Right cardiac atrium (tissue), 5 donors: ENCODE data around the gene WNT10A. TPM values are rescaled to one million over a fixed set of nuclear protein-coding genes. Genes with fewer than 3 reads are reported as not detected.

ENCODE experiments used
- ATAC-seq, 2 donors: fragments of 200-7000 bp; cut with Tn5 transposase; one replicate each; pipeline versions ENCODE4 v1.8.0 to v1.9.1; 2020; ENCODE audit warnings: moderate library complexity in 2 of 2, mild to moderate bottlenecking in 1 of 2
- DNase-seq, 3 donors: peaks; one replicate each; pipeline ENCODE4 v3.0.0-alpha.2; 2020
- H3K27ac ChIP-seq: one replicate; pipeline ENCODE4 v1.5.1; 2013; ENCODE audit warnings: mild to moderate bottlenecking, low read length, control low read depth, moderate library complexity
- H3K27me3 ChIP-seq: one replicate; pipeline ENCODE4 v1.6.1; 2013; ENCODE audit not compliant: control insufficient read depth, insufficient read depth
- H3K4me1 ChIP-seq: one replicate; pipeline ENCODE4 v1.6.1; 2013; ENCODE audit warnings: low read length; ENCODE audit not compliant: control insufficient read depth, insufficient read depth
- H3K4me3 ChIP-seq: one replicate; pipeline ENCODE4 v1.5.1; 2013; ENCODE audit warnings: low read length, control low read depth
- H3K9me3 ChIP-seq: one replicate; pipeline ENCODE4 v1.6.1; 2013; ENCODE audit warnings: low read length; ENCODE audit not compliant: control insufficient read depth
- WGBS: extraction: QIAGEN DNeasy Blood & Tissue Kit; methylation state at CpG from one replicate; pipeline ENCODE4 v1.1.7; 2013; 5-methylcytosine and 5-hydroxymethylcytosine counted together
- intact Hi-C, 4 donors: fragments of 100-400 bp; cut with DNase I; formaldehyde crosslinking; loops; one replicate each; pipeline versions ENCODE4 v1.11.0 to v1.14.0; 2022 to 2023
- polyA plus RNA-seq: library from polyadenylated mRNA; stranded (reverse); fragments of 200-250 nt; gene quantifications from one replicate; pipeline ENCODE4 v1.2.3, GENCODE V29; 2013
- total RNA-seq, 4 donors: library from RNA; stranded (reverse); fragmentation: NEBNext Ultra II Directional; extraction: Animal tissue kit (Norgen Biotek cat#: 25700); gene quantifications; one replicate each; pipeline ENCODE4 v1.2.1, GENCODE V29; 2021
- donor health status: healthy with polysubstance abuse.
- donor health status: DM: no; HTN: yes; CAD: no.
- donor health status: DM: no; HTN: no; CAD: no.
- donor health status: DM: no; HTN: yes; CAD: no; lungs with severe emphysema.
- donor health status: DM: yes; HTN: yes; CAD: no.

Gene WNT10A
- total and polyA plus RNA-seq, 5 donors, result not detected

DNA sequence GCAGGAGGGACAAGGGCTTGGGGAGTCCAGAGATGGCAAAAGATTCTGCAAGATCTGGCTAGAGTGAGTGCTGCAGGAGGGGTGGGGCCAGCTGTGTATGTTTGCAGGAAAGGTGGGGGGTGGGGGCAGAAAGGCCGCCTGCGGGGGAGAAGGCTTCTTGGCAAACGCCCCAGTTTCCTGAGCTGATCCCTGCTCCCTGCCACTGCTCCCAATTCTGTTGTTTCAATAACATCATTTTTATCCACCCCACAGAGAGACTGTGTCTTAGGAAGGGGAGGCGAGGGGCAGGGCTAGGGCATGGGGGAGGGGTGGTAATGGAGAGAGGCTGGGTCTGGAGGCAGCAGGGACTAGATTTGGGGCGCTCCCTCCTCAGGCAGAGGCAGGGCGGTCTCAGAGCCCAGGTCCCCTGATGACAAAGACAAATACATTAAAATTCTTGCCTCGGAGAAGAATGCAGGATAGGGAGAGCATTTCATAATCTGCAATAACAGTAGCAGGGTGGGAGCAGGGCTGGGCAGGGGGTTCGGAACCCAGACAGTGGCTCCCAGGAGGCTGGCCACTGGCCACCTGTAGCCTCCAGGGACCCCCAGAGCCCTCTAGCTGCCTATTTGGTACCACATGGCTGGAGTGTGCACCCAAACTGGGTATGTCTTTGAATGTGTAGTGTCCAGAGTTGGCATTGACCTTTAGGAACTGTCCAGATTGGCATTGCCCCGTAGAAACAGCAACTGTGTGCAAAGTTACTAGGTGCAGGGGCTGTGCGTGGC lies 23.1 kb upstream of the WNT10A start:
- 25% methylated on average over 10 of the region's 10 CpGs for WGBS
- Histone ChIP-seq H3K4me3 (no peak overlapping the region), H3K27me3 (no peaks in the 10 kb centered on the region), H3K27ac (no peak overlapping the region), H3K9me3 (no peaks in the 10 kb centered on the region), H3K4me1 (no peaks in the 10 kb centered on the region)
- no peak for DNase-seq
- no peak for ATAC-seq
- intact Hi-C loops, result loop anchor here in 1 of 4 donors (10.0 kb wide), 1 partner anchor 143 kb away; the partner anchor contains the start of gene TTLL4

DNA sequence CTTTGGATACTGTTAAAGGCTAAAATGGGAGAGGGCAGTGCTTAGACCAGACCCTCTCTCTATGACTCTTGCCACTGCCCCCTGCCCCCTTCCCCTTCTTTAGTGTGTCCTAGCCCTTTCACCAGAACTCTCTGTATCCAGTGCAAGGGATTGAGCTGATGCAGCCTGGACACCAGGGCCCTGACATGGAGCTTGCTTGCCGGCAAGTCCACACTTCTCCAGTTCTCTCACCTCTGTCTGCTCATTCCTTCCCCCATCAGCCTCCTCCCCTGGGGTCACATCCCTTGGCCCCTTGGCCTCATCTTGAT lies 22.6 kb upstream of the WNT10A start:
- no peaks in the 10 kb centered on the region for H3K4me1 ChIP-seq
- H3K27me3 ChIP-seq, result no peaks in the 10 kb centered on the region
- H3K9me3 ChIP-seq, result no peaks in the 10 kb centered on the region
- DNase-seq (no peak), ATAC-seq (no peak)
- no peak overlapping the region for H3K4me3 ChIP-seq
- intact Hi-C loops, result loop anchor here in 1 of 4 donors (10.0 kb wide), 1 partner anchor 143 kb away; the partner anchor contains the start of gene TTLL4
- WGBS, result 16% methylated on average over 1 of the region's 1 CpG
- no peak overlapping the region for H3K27ac ChIP-seq

DNA sequence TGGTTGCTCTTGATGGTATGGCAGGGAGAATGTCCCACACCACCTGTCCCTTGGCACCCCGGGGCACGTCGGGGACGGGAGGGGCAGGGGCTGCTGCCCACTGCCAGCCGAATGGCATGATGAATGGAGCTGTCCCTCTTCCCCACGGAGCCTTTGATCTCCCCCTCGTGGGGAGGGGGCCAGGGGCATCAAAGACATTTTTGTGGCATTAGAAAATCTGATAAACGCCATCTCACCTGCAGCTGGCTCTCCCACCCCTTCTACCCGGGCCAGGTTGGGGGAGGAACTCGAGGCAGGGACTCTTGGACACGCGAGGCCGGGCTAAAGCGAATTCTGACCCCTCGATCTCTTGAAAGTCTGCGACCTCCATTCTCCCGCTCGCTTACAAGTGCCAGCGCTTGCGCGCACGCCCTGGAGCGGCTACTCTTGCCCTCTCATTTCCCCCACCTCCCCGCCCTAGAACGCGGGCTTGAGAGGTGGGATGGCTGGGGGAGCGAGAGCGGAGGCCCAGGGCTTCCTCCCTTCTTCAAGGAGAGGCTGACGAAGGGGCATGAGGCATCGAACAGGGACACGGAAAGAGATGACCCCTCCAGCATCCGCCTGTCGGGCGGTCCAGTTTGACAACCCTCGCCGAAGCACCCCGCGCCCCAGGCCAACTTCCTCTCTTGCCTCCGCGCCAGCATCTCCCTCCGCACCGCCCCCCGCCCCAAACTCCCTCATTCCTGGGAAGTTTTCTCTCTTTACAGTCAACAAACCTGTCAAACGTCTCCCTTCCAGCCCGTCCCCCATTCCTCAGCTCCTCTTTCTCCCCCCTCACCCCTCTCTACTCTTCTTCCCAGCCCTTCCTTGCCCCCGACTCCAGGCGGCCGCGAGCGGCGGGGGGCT lies 21.7 kb upstream of the WNT10A start:
- Histone ChIP-seq H3K4me1 (no peaks in the 10 kb centered on the region), H3K27me3 (no peaks in the 10 kb centered on the region), H3K4me3 (peak overlapping the region; percentile 52), H3K27ac (no peak overlapping the region), H3K9me3 (no peaks in the 10 kb centered on the region)
- DNase-seq (no peak), ATAC-seq (no peak)
- 5% methylated on average over 51 of the region's 51 CpGs for WGBS
- intact Hi-C loops, result loop anchor here in 1 of 4 donors (10.0 kb wide), 1 partner anchor 144 kb away; the partner anchor contains the start of gene TTLL4

DNA sequence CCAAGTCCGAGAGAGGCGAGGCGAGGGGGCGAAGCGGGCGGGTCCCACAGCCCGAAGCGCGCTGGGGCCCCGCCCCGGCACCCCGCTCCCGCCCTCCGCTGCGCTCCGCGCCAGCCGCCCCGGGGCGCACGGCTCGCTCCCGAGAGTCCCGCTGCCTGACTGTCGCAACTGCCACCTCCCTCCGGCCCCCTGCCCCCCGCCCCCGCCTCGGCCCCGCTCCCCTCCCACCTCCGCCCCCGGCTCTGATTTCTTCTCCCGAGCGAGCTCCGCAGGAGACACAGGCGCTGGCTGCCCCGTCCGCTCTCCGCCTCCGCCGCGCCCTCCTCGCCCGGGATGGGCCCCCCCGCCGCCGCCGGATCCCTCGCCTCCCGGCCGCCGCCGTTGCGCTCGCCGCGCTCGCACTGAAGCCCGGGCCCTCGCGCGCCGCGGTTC lies 21.1 kb upstream of the WNT10A start, which contains the start of gene WNT6:
Gene WNT6 (plus strand): TSS at position 250 of the 432 bp plus-strand sequence. CDS start 233 bp downstream, outside the sequence.
- H3K27me3 ChIP-seq, result no peaks in the 10 kb centered on the region
- H3K4me3 ChIP-seq, result peak within 1 kb of the TSS; percentile 52
- WGBS, result 1% methylated on average over 64 of the region's 64 CpGs
- intact Hi-C loops, result loop anchor here in 1 of 4 donors (10.0 kb wide), 1 partner anchor 145 kb away; the partner anchor contains the start of gene TTLL4
- DNase-seq (peak in 1 of 3 donors; percentile 58), ATAC-seq (no peak)
- H3K27ac ChIP-seq, result no peak within 1 kb of the TSS
- no peaks in the 10 kb centered on the region for H3K4me1 ChIP-seq
- no peaks in the 10 kb centered on the region for H3K9me3 ChIP-seq

DNA sequence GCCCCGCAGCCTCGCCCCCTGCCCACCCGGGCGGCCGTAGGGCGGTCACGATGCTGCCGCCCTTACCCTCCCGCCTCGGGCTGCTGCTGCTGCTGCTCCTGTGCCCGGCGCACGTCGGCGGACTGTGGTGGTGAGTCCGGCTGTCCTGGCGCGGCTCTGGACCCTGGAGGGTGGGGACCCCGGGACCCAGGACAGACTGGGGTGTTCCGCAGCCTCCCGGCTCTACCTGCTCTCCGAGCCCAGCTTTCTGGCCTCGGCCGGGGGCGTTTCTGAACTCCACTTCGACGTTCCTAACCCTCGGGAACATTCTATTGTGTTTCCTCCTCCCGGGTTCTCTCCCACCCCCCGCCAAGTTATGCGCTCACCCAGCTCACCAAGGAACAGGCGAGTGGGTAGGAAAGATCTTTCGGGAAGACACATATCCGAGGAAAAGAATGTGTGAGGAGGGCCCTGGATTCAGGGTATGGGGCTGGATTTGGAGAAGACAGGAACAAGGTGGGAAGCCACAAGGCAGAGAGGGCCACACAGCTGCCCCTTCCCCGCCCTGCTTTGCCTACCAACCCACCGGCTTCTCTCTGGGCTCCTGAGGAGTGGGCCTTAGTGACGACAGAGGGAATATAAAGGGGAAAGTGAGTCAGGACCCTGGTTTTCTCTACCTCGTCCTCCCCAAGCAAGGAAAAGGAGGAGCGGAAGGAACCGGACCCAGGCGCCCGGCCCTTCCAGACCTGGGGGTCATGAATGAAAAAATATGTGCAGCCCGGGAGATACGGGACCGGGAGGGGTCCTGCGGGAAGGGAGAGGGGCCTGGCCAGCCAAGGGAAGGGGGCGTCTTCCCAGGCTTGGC lies 20.4 kb upstream of the WNT10A start:
- Histone ChIP-seq H3K27ac (no peak overlapping the region), H3K4me3 (peak overlapping the region; percentile 52), H3K4me1 (no peaks in the 10 kb centered on the region), H3K9me3 (no peaks in the 10 kb centered on the region), H3K27me3 (no peaks in the 10 kb centered on the region)
- DNase-seq (peak in 1 of 3 donors; percentile 55), ATAC-seq (no peak)
- 2% methylated on average over 47 of the region's 47 CpGs for WGBS
- intact Hi-C loops, result loop anchor here in 1 of 4 donors (10.0 kb wide), 1 partner anchor 145 kb away; the partner anchor contains the start of gene TTLL4

DNA sequence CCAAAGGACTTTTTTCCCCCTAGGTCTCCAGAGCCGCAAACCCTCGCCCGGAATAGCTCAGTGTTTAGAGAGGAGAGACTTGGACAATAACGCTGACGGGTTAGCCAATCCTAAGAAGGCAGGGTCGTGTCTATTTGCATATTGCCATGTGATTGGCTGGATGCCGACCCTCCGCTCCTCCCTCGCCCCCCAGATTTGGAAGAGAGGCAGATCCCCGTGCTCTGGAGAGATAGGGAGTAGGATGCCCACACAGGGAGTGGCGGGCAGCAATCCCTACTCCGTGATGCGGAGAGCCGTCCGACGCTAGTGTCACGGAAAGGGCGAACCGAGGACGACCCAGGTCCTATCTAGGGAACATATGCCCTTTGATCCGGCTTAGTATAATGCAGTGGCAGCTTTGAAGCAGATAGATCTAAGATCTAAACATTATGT lies 19.7 kb upstream of the WNT10A start:
- intact Hi-C loops, result no loop called here
- ATAC-seq, result peak; percentile 60 to 78

DNA sequence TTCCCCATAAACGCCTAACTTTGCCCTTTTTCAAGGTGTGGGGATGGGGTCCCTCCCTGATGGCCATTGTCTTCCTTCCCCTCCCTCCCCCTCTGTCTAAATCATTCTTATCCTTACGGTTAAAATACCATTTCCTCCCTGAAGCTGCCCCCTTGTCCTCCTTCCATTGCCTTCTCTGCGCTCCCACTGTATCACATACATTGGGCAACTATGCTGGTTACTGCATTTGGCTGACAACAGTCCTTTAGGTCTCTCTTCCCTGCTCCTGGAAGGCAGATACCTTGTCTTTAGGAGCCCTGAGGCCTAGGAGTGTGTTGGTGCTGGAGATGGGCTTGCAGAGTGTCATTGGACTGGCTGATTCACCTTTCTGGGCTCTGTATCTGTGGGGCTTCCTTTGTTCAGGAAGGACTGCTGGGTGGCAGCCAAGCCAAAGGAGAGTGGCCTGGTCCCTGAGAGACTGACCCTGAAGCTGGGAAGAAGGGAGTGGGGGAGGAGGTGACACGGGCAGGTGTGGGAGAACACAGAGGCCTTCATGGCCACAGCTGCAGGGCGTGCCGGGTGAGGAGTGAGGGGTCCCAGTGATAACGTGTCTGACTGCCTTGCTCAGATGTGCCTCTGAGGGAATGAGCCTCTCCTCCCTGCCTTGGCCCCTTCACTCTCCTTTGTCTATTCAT lies 18.9 kb upstream of the WNT10A start:
- ATAC-seq (no peak), DNase-seq (no peak)
- H3K9me3 ChIP-seq, result no peaks in the 10 kb centered on the region
- no peak overlapping the region for H3K27ac ChIP-seq
- intact Hi-C loops, result no loop called here
- 63% methylated on average over 7 of the region's 7 CpGs for WGBS
- no peak overlapping the region for H3K4me3 ChIP-seq
- H3K27me3 ChIP-seq, result no peaks in the 10 kb centered on the region
- no peaks in the 10 kb centered on the region for H3K4me1 ChIP-seq

More for the DNA sequence above, 19.7 kb upstream of the WNT10A start:
- no peak overlapping the region for H3K27ac ChIP-seq
- WGBS, result 1% methylated on average over 21 of the region's 21 CpGs
- no peaks in the 10 kb centered on the region for H3K27me3 ChIP-seq
- no peaks in the 10 kb centered on the region for H3K9me3 ChIP-seq
- peak; percentile 68 to 81 (median 76) for DNase-seq
- no peak overlapping the region for H3K4me3 ChIP-seq
- no peaks in the 10 kb centered on the region for H3K4me1 ChIP-seq

DNA sequence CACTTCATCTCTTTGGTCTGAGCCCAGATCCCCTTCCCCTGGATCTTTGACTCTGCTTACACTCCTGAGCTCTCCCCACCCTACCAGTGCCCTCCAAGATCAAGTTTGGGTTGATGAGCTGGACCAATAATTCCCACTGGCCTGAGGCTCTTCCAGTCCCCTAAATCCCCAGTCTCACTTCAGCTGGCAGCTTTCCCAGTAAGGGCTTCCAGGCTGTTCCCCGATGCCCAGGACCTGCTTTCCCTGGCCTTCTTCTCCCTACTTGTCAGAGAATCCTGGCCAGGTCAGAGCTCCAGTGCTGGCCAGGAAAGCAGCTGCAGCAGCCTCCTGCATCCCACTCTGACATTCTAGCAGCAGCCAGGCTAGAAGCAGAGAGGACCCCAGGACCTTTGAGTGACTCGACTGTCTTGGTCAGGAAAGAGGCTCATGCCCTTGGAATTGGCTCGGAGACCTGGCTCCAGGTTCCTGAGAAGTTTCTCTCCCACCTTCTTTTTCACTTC lies 17.6 kb upstream of the WNT10A start:
- no peaks in the 10 kb centered on the region for H3K27me3 ChIP-seq
- no peaks in the 10 kb centered on the region for H3K4me1 ChIP-seq
- no peak overlapping the region for H3K27ac ChIP-seq
- DNase-seq, result no peak
- 72% methylated on average over 3 of the region's 3 CpGs for whole genome bisulfite sequencing
- H3K4me3 ChIP-seq, result no peak overlapping the region
- ATAC-seq, result no peak
- intact Hi-C loops, result no loop called here
- no peaks in the 10 kb centered on the region for H3K9me3 ChIP-seq

DNA sequence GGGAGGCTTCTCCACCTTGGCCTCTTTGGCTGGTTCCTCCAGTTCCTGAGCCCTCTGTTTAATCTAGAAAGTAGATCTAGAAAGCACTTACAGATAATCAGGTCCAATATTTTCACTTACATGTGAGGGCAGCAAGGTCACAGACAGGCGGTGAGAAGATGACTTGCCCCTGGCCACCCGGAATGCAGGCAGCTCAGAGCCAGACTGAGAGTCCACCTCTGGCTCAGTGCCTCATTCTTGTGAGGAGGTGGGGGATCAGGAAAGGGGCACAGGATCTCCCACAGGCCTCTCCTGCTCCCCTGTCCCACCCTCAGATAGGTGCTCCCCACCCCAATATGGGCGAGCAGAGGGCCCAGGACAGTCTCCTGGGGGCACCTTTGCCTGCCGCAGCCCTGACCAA lies 15.3 kb upstream of the WNT10A start:
- Histone ChIP-seq H3K9me3 (no peaks in the 10 kb centered on the region), H3K27ac (no peak overlapping the region), H3K27me3 (no peaks in the 10 kb centered on the region), H3K4me3 (no peak overlapping the region), H3K4me1 (no peaks in the 10 kb centered on the region)
- 79% methylated on average over 4 of the region's 4 CpGs for WGBS
- intact Hi-C loops, result no loop called here
- ATAC-seq (no peak), DNase-seq (no peak)

DNA sequence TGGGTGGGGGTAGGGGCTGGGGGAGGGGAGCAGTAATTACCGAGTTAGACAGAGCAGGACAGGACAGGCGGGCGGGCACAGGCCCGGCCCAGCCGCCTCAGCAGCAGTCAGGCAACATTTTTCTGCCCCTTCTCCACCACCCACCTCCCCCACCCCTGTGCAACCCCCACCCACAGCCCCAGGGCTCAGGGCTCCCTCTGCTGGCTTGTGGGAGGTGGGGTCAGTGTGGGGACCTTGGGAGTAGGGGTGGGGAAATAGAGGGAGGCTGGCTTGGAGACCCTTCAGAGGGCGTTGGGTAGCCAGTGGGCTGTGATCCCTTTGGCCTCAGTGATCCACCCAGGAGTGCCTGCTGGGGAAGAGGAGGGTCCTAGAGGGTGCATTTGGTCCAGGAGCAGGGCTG lies 14.7 kb upstream of the WNT10A start:
- Histone ChIP-seq H3K4me3 (no peak overlapping the region), H3K4me1 (no peaks in the 10 kb centered on the region), H3K9me3 (no peaks in the 10 kb centered on the region), H3K27me3 (no peaks in the 10 kb centered on the region), H3K27ac (no peak overlapping the region)
- intact Hi-C loops, result no loop called here
- 67% methylated on average over 6 of the region's 6 CpGs for WGBS
- ATAC-seq (no peak), DNase-seq (no peak)
